ELR (cell line): ENCODE data around the gene HOXD12.

Experiments
- DNase-seq: peaks from one replicate; pipeline ENCODE4 v3.0.0-alpha.2; 2015; ENCODE audit warnings: low read depth

HOXD12 gene

DNA sequence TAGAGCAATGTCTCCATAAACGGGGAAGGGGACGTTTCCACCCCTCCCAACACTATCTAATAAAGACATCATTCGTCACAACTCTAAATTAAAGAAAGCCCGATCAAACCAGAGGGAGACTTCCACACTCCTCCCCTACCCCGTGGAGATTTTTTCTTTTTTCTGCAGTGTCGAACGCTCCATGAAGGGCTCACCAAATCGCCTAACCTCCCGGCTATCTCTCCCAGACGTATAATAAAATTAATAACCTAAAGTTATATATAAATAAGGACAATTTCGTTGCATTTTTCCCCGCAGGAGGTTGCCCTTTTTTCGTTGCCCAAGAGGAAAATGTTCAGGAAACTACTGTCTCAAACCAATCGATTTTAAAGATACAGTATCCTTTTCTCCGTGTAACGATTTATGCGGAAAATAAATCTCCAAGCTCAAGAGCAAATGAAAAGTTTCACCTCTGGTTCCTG is 18.2 kb upstream of the HOXD12 start:
- no peak for DNase-seq

DNA sequence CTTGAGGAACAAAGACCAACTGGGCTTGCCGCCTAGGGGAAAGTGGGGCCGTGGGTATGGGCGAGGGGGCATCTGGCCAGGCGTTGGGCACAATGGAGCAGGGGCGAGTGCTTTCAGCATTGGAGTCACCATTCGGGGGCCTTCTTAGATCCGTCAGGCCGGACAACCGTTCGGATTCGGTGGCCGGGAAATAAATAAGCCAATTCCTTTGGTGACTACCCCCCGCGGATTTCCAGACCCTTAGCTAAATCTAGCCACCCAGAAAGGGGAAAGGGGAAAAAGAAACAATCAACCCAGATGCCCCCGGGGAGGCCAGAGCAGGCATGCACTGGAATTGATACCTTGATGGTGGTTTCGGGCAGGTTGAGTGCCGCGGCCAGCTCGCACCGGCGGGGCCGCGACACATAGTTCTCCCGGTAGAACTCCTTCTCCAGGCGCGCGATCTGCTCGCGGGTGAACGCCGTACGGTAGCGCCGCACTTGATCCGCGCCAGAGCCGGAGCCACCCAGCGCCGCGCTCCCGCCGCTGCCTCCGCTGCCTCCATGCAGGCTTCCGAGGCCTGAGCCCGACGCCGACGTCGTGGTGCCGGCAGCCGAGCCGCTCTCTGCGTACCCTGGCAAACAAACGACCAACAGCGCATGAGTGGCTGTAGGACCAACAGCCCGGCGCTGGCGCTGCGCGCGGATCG is 17.6 kb upstream of the HOXD12 start:
- DNase-seq: no peak

DNA sequence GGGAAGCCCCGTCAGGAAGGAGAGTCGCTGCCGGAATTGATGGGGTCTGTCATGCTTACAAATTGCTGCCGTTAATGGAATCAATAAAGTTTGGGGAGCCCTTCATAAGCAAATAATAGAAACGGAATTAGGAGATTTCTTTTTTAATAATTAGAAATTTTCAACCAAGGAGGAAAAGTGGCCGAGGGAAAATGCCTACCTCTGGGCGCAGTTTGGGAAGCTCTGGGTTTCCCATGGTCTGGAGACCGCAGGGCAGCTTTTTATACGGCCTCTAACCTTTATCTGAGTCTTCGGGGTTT is 17.1 kb upstream of the HOXD12 start:
- DNase-seq: no peak

DNA sequence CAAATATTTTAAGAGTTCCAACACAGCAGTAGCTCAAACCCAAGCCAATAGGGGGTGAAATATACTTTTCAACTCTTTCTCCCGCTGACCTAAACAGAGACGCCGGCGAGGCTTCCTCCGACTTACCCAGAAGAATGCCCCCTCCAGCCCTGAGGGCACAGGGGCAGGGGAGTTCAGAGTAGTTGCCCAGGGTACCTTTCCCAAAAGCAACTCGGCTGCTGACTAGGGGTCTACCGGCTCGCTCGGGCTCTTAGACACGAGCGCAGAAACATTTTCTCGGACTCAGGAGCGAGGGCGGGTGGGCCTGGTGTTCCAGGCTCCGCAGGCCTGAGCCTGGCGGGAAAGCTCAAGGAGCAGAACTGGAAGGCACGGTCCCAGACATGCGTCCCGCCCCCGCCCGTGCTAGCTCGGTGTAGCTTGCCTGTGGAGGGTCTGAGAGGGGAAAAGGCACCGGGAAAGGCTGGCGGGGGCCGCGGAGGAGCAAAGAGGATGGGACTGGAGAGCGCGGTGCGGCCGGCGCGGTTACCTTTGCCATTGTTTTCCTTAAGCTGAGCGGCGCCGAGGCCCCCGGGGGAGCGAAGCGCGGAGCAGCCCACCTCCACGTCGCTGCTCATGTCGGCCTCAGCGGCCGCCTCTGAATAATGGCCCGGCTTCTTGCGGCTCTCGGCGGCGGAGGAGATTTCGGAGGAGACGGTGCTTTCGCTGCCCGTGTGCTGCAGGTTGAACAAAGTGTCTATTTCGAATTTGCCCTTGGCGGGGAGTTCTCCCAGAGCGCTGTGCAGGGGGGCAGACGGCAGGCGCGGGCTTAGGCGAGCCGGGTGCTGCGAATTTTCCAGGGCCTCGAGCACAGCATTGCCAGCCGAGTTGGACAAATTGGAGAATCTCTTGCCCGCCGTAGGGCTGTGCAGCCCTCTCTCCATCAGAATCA is 16.5 kb upstream of the HOXD12 start:
- DNase-seq: peak; percentile 4

DNA sequence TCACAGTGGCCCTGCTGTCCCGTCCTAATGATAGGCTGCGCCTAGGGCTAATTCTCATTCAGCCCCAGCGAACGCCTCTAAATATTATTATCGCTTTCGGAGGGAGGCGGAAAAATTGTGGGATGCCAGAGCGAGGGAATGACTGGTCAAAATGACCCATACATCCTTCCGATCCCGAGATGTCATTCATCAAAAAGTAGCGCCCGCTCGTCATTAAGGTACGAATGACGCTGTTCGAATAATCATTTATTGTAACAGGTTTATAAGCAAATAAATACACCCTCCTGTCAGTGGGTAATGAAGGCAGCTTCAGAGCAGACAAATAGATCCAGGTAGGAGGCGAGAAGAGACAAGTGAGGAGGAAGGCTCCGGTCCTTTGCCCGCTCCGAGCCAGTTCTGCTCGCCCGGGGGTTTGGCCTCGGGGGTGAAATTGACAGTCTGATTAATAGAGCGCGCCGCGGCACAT is 15.8 kb upstream of the HOXD12 start, which contains the start of gene EVX2:
Gene EVX2, minus strand, starts transcription at position 167 of the 466 bp plus-strand sequence. CDS start 186 bp downstream, outside the sequence.
- no peak for DNase-seq

DNA sequence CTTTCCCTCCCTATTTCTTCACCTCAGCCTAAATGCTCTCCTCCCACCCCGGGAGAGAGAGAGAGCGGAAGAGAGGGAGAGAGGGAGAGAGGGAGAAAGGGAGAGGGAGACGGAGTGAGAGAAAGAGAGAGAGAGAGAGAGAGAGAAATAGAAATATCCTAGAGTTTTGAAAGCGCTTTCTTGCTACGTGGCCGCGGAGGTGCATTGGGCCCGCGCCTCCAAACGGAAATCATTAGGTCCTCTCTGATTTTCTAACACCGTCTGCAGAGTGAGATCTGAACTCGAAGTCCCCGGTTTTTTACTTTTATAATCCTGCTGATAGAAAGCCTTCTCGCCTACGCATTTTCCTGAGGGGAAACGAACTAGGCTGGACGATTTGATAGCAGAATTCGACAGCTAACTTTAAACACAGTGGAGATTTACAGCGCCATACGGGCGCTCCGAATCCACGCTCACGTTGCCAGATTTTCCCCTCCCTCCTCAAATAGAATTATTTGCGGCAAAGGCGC is 14.9 kb upstream of the HOXD12 start:
- peak; percentile 3 for DNase-seq

DNA sequence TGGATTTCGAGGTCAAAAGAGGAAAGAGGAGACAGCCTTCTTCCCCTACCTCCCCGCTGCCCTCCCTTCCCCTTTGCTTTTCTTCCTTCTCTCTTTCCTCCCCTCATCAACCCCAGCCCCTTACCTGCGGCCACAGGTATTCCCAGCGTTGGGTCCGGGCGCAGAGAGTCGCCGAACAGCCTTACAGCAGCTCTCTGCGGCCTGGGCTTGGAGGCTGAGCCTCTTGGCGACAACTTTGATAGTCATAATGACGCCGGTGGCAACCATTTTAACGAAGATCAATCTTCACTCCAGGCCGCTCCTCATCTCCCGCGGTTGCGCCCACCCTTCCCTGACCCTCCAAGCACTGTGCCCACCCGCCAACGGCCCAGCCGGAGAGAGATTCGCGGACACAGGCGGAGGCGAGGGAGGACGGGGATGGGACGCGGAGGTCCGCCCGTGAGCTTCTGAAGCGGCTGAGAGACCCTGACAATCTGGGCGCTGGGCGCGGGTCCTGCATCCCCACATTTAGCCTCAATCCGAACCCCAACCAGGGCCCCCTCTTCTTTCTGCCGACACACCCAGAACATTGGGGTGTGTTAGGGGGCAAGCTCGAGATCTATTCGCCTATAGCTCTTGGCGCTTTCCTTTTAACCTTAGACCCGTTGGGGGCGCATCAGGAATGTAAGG is 14.3 kb upstream of the HOXD12 start:
- DNase-seq: no peak

DNA sequence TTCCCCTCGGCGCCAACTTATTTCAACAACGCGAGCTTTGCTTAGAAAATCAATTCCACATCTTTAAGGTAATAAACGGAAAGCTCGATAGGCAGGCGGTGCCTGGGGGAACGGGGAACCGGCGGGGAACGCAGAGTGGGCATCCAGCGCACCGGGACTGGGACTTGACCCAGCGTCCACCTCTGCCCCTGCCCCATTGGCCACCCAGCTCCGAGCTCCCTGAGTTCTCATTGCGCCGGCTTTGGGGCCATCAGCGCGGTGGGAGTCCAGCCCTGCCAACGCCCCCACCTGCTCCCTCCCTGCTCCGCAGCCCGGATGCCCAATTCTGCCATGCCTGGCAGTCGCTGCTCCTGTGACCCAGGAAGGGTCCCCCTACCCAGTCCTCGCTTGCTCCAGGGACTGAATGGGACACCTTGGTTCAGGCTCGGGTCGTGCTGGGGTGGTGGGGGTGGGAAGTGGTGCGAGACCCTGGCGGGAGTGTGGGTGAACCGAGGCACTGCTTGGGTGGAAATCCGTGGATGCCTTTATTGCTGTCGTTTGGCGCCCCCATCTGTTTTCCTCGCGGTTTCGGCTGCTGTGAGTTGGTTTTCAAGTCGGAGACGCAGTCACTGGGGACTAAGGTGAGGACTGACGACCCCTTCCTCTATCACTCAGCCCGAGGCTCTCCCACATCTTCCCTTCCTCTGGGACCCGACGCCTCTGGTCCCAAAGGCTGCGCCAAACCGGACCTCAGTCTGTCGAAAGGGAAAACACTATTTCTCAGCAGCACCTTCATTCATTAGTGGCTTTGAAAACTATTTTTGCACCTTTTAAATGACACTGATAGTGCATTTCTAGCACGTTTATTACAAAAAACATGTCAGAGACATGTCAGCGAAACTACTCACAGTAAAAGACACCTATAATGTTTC is 13.5 kb upstream of the HOXD12 start:
- peak; percentile 58 for DNase-seq

DNA sequence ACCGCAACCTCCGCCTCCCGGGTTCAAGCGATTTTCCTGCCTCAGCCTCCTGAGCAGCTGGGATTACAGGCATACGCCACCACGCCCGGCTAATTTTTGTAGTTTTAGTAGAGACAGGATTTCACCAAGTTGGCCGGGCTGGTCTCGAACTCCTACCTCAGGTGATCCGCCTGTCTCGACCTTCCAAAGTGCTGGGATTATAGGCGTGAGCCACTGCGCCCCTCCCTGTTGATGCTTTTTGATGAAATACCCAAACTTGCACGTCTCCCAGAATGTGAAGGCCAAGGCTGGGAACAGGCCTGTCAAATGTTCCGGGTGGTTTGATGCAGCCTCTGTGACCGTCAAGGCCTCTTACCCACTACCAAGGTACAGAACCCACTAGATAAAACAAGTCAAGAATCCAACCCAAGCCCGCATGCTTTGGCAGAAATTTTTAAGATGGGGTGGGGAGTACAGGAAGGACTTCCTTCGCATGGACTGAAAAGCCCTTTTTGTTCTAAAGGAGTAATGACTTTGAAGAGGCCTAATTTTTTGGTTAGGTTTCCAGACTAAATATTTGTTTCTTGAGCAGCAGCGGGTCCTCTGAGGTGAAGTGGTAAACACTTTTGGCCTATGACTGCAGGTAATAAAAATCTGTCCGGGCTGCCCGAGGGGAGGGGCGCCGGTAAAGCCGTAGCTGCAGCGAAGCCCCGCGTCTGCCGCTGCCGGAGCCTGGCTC is 12.1 kb upstream of the HOXD12 start:
- DNase-seq: no peak

DNA sequence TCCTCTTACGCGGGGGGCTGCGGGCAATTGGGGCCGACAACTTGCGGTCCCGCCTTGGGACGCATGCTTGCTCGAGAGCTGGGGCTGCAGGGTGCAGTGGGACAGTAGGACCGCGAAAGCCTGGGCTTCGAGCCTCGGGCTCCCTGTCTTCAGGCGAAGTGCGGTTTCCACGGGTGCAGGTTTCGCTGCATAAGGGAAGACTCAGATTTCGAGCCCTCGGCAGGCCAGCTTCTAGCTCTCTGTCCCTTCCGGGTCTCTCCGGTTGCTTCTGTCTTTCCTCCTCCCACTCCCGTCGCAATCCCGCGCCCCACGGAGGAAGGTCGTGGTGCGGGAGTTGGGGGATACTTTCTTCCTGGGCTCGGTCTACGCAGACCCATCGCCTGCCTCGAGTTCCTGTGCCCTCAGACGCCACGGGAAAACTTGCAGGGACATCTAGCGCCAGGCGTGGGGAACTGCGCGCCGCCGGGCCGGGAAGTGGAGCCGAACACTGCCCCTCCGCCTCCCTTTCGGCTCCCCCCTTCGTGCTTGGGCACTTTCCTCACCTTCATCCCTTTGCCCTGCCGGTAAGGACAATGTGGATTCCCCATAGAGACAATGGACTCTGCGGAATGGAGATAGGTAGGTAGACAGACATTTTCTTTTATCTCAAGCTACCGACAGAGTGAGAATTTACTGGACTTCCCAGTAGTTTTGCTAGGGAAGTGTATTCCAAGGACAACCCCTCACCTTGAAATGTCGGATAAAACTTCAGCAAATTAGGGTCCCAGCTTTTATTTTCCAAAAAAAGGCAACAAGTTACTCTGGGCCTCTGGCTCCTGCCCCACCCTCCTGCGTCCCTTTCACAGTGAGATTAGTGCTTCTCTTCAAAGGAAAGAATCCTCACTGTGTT is 11.3 kb upstream of the HOXD12 start:
- peak; percentile 63 for DNase-seq

DNA sequence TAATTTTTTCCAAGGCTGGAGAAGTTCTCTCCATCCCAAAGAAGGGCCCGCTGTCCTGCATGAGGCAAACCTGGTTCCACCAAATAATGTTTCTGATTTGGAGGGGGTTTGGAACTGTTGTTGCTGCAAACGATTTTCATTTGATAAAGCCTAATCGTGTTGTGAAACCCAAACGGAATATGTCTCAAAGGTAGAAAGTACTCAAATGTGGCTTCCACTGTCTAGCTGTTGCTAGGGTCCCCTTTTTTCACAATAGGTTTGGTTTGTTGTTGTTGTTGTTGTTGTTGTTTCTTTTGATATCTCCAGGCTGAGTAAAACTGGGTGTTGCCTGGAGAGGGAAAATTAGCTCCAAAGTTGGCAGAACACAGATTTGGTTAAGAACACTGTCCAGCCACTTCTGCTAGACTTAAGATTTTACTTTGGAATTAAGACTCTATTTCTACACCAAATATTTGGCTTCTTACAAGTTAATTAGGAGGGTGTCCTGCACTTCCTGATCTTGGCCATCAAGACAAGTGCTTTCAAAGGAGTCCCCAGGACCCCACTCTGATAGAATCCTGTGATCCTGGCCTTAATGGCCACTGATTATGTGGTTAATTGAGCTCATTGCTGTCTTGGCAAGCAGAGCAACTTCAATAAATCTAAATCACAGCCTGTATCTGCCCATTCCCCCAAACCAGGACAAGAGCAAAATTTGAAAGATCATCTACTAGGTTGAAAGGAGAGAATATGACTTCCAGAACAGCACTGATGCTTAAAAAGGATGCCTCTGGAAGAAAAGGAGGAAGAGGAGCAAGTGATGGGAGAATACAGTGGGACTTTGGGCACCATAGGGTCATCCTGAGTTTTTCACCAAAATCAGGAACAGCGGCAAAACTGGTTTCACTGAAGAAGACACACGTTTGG is 10.4 kb upstream of the HOXD12 start:
- DNase-seq: no peak

DNA sequence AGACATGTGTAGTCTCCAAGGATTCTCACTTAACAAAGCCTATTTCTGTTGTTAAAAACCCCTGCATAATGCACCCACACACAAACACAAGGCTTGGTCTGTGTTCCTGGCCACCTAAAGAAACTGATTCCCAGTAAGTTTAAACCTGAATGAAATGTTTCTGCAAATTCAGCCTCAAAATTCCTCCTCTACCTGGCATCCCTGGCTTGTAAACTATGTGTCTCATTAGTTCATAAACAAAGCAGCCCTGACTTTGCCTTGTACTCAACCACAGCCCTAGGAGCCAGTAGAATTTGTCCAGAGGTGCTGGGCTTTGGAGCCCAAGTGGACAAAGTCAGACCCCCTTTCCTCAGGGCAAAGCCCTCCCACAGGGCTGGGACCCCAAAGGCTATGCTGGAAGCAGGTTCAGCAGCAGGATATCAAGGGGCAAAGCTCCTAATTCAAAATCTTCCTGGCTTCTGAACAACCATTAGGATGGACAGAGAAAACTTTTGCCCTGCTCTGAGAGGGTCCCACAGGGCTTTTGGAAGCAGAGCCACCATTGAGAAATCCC is 9.7 kb upstream of the HOXD12 start:
- no peak for DNase-seq

DNA sequence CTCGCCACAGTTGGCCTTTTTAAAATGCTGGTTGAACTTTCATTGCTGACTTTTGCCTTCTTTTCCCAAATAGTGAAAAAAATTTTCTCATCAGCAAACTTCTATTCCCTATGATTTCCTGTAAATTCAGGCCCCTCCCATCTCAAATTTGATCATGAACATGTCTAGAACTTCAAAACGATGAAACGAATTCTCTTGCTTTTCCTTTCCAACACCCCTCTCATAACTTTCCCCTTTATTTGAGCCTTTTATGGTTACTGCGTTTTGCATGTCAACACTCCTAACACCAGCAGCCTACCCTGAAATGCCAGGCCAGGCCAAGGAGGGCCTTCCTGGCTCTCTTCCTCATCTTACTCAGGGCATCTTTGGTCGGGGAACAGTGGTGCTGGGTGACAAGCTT is 8.7 kb upstream of the HOXD12 start:
- no peak for DNase-seq

DNA sequence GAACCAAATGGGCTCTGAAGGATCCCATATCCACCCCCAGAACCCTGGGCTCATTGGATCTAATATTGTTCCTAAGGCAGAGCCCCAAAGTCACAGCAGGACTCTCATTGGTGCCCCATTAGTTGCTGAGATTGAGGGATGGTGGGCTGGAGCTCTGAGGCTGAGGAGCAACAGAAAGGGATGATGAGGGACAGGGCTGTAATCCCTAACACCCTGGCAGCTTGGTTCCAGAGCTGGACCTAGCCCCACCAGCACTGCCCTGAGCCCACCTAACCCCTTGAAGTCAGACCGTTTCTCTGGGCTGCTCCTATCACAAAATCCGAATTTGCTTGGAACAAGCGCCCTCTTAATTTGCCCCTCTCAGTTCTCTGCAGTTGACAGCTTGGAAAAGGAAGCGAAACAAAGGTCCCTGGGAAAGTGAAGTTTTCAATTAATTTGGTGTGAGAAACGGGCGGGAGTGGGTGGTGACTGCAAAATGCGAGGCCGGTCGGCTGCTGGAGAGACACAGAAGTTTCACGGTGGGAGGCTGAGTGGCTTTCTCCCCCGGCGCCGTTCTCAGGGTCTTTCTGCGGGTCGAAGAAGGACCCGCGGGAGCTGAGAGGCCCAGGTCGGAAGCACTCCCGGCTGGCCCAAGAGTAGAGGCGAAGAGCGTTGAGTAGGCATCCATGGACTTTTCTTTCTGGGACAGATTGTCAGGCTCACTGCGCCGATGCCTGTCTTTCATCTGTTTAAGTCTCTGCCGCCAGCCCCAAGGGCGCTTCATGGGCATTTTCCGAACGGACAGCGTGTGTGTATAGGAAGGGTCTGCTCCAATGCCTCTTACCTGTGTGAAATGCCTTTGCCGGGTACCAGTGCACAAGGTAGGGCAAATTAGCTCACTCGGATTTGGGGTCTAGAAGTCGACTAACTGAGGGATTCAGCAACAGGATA is 8.0 kb upstream of the HOXD12 start:
- no peak for DNase-seq

DNA sequence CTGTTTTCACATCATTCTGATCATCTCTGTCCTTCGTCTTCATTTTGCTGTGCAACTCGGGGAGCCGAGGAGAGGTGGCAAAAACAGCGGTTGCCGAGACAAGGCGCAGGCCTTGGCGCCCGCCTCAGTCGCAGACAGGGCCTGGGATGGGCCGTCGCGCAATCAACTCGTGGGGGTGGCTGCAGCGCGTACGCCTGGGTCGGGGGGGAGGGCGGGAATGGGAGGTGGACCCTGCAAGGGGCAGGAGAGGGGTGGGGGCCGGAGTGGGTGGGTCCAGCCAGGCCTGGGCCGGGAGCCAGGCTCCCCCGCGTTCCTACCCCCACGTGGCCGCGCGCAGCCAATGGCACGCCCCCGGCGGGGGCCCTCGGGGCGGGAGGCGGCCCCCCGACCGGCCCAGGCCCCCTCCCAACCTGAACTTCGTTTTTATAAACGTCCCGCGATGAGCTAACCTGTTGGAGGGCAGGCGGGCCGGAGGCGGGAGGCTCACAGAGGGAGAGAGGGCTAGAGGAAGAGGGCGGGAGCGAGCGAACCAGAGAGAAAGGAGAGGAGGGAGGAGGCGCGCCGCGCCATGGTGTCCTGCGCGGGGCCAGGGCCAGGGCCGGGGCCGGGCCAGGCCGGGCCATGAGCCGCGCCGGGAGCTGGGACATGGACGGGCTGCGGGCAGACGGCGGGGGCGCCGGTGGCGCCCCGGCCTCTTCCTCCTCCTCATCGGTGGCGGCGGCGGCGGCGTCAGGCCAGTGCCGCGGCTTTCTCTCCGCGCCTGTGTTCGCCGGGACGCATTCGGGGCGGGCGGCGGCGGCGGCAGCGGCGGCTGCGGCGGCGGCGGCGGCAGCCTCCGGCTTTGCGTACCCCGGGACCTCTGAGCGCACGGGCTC is 7.1 kb upstream of the HOXD12 start, which contains the start of gene HOXD13:
Gene HOXD13, plus strand, starts transcription at position 452 of the 875 bp plus-strand sequence. Its CDS starts 170 bp downstream, at position 622.
- DNase-seq: peak; percentile 48
